Mucosa of stomach (tissue), 1 donor: ENCODE measurements around the gene MEP1B.
"Not testable (repeated sequence)": the region's sequence is repeated elsewhere in the genome, so short reads cannot be mapped to it uniquely, and the experiment has no call there.

Experiments
- H3K27me3 ChIP-seq: one replicate; pipeline ENCODE4 v1.7.0; 2013; ENCODE audit warnings: mild to moderate bottlenecking, low read length; ENCODE audit not compliant: control insufficient read depth, insufficient read depth
- H3K36me3 ChIP-seq: one replicate; pipeline ENCODE4 v1.7.0; 2013; ENCODE audit warnings: low read length; ENCODE audit not compliant: control insufficient read depth, insufficient read depth
- H3K4me1 ChIP-seq: one replicate; pipeline ENCODE4 v1.7.0; 2013; ENCODE audit warnings: mild to moderate bottlenecking, low read length; ENCODE audit not compliant: control insufficient read depth, insufficient read depth
- H3K4me3 ChIP-seq: one replicate; pipeline ENCODE4 v1.7.0; 2013; ENCODE audit warnings: low read length
- H3K9ac ChIP-seq: one replicate; pipeline ENCODE4 v1.7.0; 2013; ENCODE audit warnings: mild to moderate bottlenecking, low read length, moderate library complexity
- H3K9me3 ChIP-seq: one replicate; pipeline ENCODE4 v1.7.0; 2013; ENCODE audit warnings: mild to moderate bottlenecking, low read length, moderate library complexity; ENCODE audit not compliant: control insufficient read depth
- donor health status: Pancreatic carcinoma.

Gene MEP1B

GRCh38 chr18:32176745-32177144, 13.1 kb upstream of the MEP1B start:
- H3K27me3 ChIP-seq, H3K4me3 ChIP-seq, H3K4me1 ChIP-seq, H3K36me3 ChIP-seq, H3K9me3 ChIP-seq, H3K9ac ChIP-seq: not testable (repeated sequence)

- Histone ChIP-seq H3K27me3 (no peaks in the 10 kb centered on the region), H3K9me3 (no peaks in the 10 kb centered on the region), H3K4me1 (no peaks in the 10 kb centered on the region), H3K9ac (no peak overlapping the region), H3K36me3 (no peaks in the 10 kb centered on the region), H3K4me3 (no peak overlapping the region)
Measured at GRCh38 chr18:32177530-32177929, 12.3 kb upstream of the MEP1B start.

GRCh38 chr18:32183503-32183902, 6.3 kb upstream of the MEP1B start:
- Histone ChIP-seq H3K36me3 (no peaks in the 10 kb centered on the region), H3K4me1 (no peaks in the 10 kb centered on the region), H3K4me3 (no peak overlapping the region), H3K9ac (no peak overlapping the region), H3K9me3 (no peaks in the 10 kb centered on the region), H3K27me3 (no peaks in the 10 kb centered on the region)

GRCh38 chr18:32190209-32190608, 370 bp downstream of the MEP1B start:
- Histone ChIP-seq H3K4me1 (no peaks in the 10 kb centered on the region), H3K27me3 (no peaks in the 10 kb centered on the region), H3K9me3 (no peaks in the 10 kb centered on the region), H3K9ac (no peak overlapping the region), H3K36me3 (no peaks in the 10 kb centered on the region), H3K4me3 (no peak overlapping the region)

- H3K9ac ChIP-seq, result no peak overlapping the region
- no peaks in the 10 kb centered on the region for H3K27me3 ChIP-seq
- H3K9me3 ChIP-seq, result no peaks in the 10 kb centered on the region
- no peaks in the 10 kb centered on the region for H3K36me3 ChIP-seq
- H3K4me3 ChIP-seq, result no peak overlapping the region
- no peaks in the 10 kb centered on the region for H3K4me1 ChIP-seq
Measured at GRCh38 chr18:32195881-32196815, 6.3 kb downstream of the MEP1B start.

GRCh38 chr18:32200766-32201165, 10.9 kb downstream of the MEP1B start:
- no peaks in the 10 kb centered on the region for H3K36me3 ChIP-seq
- no peak overlapping the region for H3K4me3 ChIP-seq
- H3K27me3 ChIP-seq, result no peaks in the 10 kb centered on the region
- H3K4me1 ChIP-seq, result no peaks in the 10 kb centered on the region
- no peaks in the 10 kb centered on the region for H3K9me3 ChIP-seq
- no peak overlapping the region for H3K9ac ChIP-seq

- no peaks in the 10 kb centered on the region for H3K9me3 ChIP-seq
- no peaks in the 10 kb centered on the region for H3K27me3 ChIP-seq
- H3K9ac ChIP-seq, result no peak overlapping the region
- H3K36me3 ChIP-seq, result no peaks in the 10 kb centered on the region
- H3K4me3 ChIP-seq, result no peak overlapping the region
- H3K4me1 ChIP-seq, result no peaks in the 10 kb centered on the region
Measured at GRCh38 chr18:32201948-32202672, 12.3 kb downstream of the MEP1B start.

- H3K27me3 ChIP-seq, result no peaks in the 10 kb centered on the region
- no peaks in the 10 kb centered on the region for H3K36me3 ChIP-seq
- no peaks in the 10 kb centered on the region for H3K9me3 ChIP-seq
- no peak overlapping the region for H3K9ac ChIP-seq
- no peak overlapping the region for H3K4me3 ChIP-seq
- H3K4me1 ChIP-seq, result peaks cover 12% of the 10 kb centered on the region
Measured at GRCh38 chr18:32208023-32208422, 18.2 kb downstream of the MEP1B start.

GRCh38 chr18:32208577-32208976, 18.7 kb downstream of the MEP1B start:
- H3K4me1 ChIP-seq, result peaks cover 12% of the 10 kb centered on the region
- no peaks in the 10 kb centered on the region for H3K9me3 ChIP-seq
- no peak overlapping the region for H3K4me3 ChIP-seq
- no peak overlapping the region for H3K9ac ChIP-seq
- no peaks in the 10 kb centered on the region for H3K27me3 ChIP-seq
- no peaks in the 10 kb centered on the region for H3K36me3 ChIP-seq

- Histone ChIP-seq H3K27me3 (no peaks in the 10 kb centered on the region), H3K4me1 (peaks cover 12% of the 10 kb centered on the region), H3K36me3 (no peaks in the 10 kb centered on the region), H3K9ac (no peak overlapping the region), H3K9me3 (no peaks in the 10 kb centered on the region), H3K4me3 (no peak overlapping the region)
Measured at GRCh38 chr18:32209685-32210445, 20.0 kb downstream of the MEP1B start.

- Histone ChIP-seq H3K9ac (no peak overlapping the region), H3K4me3 (no peak overlapping the region), H3K36me3 (no peaks in the 10 kb centered on the region), H3K9me3 (no peaks in the 10 kb centered on the region), H3K27me3 (no peaks in the 10 kb centered on the region), H3K4me1 (peaks cover 2% of the 10 kb centered on the region)
Measured at GRCh38 chr18:32213693-32214092, 23.9 kb downstream of the MEP1B start.

- H3K9ac ChIP-seq, result no peak overlapping the region
- no peaks in the 10 kb centered on the region for H3K9me3 ChIP-seq
- H3K4me3 ChIP-seq, result no peak overlapping the region
- H3K36me3 ChIP-seq, result no peaks in the 10 kb centered on the region
- no peaks in the 10 kb centered on the region for H3K27me3 ChIP-seq
- no peaks in the 10 kb centered on the region for H3K4me1 ChIP-seq
Measured at GRCh38 chr18:32216390-32216789, 26.6 kb downstream of the MEP1B start.
